HG03442 (cell line): ENCODE measurements around the gene TNFRSF12A.
A peak's percentile ranks its signal among the peaks of the same experiment; 100 is the strongest.

Experiments used
- ATAC-seq: cut with Tn5 transposase; IDR thresholded peaks from one replicate; pipeline ENCODE4 v1.9.1; 2021; ENCODE audit warnings: mild to moderate bottlenecking, moderate library complexity; ENCODE audit not compliant: unreplicated experiment

Gene TNFRSF12A

DNA sequence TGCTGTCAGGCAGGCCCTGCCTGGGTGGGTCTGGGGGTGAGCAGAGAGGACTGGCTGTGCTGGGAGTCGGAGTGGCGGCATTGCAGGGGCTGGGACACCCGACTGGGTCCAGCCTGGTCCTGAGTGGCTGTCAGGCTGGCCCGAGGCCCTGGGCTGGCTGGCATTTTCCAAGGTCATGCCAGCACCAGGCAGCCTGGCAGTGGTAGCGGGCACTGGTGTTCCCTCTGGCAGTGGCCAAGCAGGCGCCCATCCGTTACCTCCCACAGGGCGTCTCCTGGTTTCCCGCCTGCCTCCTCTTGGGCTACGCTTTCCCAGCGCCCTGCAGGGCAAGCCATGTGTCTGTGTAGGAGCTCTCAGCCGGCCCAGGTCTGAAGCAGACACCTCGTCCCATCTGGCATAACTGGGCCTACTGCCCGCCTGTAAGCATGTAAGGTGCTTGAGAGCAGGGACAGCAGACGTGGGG lies 34.2 kb upstream of the TNFRSF12A start:
- no peak for ATAC-seq

DNA sequence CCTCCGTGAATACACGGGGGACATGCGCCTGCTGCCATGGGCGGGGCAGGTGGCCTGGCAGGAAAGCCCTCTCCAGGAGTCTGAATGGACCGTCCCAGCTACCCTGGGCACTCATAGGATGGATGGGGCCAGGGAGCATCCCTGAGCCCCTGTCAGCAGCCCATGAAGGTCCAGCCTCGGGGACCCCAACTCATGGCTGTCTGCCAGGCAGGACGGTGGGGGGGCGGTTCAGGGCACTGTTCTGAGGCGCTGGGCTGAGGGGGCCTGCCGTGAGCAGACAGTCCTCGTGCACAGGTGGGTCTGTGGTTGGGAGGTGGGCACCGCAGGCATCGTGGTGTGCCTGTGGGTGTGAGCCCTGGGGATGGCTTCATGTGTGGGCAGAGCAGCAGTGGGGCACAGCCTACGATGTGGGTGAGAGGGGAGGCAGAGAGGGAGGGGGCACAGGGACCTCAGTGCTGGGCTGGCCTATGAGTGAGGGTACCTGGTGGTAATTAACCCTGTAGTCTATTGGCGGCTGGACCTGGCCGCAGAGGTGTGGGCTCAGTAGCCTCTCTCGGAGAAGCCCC lies 33.5 kb upstream of the TNFRSF12A start:
- ATAC-seq, result no peak

DNA sequence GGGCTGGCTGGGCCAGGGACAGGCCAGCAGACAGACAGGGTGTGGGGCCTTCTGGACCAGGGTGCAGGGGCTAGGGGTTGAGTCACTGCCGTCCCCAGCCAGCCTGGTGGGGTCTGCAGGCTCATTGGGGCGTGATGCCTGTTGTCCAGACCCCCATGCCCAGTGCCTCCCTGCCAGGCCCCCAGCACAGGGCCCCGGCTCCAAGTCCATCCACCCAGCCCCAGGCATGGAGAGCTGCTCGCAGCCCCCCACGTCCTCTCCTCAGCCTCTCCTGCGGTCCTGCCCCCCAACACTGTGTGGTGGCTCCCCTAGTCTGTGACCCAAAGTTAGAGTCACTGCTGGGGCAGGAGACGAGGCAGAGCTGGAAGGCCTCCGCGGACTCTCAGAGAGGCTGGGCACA lies 32.9 kb upstream of the TNFRSF12A start:
- no peak for ATAC-seq

DNA sequence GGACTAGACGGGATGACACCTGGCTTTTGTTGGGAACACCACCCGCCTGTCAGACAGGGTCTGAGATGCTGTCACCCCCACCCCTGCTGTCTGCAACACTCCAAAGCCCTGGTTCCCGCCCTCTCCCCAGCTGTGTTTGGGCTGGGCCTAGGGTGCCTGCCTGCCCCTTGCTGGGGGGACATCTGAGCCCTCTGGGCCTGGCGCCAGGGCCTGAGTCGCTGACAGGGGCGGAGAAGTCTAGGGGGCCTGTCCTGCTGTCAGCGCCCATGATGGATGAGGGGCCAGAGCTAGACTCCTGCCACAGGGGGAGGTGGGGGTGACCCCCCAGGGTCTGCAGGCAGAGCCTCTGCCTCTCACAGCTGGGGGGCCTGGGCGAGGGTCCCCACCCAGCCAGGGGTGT lies 32.3 kb upstream of the TNFRSF12A start:
- no peak for ATAC-seq

DNA sequence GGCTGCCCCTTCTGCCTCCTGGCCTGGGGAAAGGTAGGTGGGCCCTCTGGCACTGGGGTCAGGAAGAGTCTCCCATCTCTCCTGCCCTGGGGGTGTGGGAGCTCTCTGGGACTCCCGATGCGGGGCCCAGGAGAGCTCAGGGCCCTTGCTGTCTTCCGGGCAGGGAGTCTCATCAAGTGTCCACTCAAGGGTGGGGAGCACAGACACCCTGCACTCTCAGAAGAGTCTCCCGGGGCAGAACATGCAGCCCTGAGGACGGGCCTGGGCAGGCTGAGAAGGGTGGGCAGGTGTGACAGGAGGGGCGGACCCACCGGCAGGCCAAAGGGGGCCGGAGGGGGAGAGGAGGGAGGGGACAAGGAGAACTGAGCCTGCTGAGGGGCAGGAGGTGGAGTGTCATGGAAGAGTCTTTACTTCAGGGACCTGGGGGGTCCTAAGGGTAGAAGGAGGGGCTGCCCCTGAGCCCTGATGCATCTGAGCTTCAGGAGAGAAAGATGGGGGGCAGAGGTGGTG lies 31.5 kb upstream of the TNFRSF12A start:
- ATAC-seq, result no peak

DNA sequence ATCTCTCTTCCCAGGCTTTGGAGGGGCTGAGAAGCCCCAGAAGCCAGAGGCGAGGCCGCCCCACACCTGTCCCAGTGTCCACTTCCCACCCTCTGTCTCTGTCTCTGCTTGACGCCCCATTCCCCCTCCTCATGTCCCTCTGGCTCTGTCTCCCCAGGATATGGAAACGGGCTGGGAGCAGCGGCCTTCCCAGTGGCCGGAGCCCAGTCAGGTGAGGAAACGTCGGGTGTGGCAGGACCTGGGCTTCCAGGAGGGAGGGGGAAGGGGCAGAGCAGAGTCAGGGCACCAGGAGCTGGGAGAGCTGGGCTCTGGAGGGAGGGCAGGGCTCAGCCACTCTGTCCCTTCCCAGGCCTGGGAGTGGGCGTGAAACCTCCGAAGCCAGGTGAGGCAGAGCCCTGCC lies 29.3 kb upstream of the TNFRSF12A start:
- ATAC-seq, result no peak

DNA sequence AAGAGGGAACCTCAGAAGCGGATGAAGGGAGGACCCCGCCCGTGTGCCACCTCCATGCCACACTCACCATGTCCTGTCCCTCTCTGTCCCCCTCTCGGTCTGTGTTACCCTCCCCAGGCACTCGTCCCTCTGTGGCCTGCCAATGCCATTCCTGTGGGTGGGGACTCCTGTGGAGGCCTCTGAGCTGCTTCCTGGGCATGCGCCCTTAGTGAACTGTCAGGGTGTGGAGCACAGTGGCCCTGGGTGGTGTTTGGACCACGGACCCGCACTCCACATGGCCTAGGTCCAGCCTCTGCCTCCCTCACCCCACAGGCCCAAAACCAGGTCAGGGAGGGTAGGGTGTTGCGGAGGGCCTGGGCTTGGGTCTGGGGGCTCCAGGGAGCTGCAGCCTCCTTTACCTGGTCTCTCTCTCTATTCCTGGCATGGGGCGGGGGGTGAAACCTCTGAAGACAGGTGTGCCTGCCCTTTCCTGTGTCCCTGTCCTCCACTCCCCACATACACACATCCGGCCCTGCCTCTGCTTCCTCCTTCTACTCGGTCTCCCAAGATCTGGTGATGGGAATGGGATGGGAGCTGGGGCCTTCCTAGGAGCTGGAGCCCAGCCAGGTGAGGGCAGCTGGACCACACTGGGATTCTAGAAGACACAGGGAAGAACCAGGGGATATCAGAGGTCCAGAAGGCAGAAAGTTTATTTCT lies 28.5 kb upstream of the TNFRSF12A start:
- ATAC-seq, result no peak

DNA sequence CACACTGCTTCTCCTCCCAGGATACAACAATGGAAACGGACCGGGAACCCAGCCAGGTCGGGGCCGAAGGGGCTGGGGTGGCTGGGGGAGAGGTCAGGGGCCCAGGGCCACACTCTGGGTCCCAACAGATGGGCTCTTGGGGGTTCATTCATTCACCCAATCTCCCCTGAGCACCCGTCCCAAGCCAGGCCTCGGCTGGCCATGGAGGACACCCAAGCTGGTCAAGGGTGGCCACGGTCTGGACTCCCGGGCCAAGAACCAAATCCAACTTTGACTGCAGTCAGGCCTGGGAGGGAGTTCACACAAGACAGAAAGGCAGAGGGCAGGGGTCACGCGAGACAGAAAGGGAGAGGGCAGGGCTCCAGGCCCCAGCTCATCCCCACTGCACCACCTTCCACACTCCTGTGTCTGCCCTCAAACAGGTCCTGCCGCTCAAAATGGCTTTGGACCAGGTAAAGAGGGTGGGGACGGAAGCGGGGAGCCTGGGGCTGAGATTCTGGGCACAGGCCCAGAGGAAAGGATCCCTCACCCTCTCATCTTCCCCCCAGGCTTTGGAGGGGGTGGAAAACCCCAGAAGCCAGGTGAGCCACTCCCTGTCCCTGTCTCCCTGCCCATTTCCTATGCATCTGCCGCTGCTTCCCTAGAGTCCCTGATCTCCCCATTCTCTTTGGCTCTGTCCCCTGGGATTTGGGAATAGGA lies 27.6 kb upstream of the TNFRSF12A start:
- ATAC-seq, result no peak

DNA sequence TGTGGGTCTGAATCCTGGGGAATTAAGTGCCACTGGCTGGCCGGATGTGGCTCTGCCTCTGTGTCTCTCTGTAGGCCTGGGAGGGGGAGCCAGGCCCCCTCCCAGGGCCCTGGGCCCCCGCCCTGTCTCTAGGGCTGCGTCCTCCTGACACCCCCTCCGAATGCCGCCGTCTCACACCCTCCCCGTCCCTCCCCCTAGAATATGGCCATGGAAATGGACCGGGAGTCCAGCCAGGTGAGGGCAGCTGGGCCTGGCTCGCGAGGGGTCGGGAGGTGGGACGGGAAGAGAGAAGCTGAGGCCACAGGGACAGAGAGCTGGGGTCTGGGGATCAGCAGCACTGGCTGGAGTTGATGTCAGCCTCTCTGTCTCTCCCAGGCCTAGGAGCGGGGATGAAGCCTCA lies 23.9 kb upstream of the TNFRSF12A start:
- ATAC-seq, result no peak

DNA sequence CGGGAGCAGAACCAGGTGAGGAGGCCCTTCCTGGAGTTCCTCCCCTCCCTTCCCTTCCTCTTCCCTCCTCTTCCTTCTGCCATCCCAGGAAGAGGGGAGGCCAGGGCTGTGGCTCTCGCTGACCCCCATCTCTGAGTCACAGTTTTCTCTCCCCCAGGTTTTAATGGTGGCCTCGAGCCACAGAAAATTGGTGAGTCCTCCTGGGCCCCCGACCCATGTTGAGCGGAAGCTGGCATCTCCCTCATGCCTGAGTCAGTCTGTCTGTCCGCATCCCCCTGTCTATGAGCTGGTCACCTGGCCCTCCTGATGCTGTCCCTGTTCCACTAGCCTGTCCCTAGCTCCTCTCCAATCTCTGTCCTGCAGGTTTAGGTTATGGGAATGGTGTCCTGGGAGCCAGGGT lies 20.2 kb upstream of the TNFRSF12A start:
- ATAC-seq, result no peak

DNA sequence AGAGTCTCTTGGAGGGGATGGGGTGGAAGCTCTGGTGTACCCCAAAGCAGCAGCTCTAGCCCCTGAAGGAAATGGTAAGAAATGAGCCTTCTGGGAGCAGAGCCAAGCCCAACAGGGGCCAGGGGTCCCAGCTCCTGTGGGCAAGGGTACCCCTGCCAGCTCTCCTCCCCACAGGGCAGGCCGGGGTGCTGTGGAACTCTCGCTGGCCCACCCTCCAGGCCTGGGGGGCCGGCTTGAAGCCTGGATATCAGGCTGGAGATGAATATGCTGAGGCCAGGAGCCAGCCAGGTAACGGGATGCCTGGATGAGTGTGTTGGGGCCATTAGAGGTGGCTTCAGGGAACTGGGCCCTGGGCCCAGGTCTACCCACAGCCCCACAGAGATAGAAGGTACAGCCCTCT lies 19.6 kb upstream of the TNFRSF12A start:
- ATAC-seq, result no peak

DNA sequence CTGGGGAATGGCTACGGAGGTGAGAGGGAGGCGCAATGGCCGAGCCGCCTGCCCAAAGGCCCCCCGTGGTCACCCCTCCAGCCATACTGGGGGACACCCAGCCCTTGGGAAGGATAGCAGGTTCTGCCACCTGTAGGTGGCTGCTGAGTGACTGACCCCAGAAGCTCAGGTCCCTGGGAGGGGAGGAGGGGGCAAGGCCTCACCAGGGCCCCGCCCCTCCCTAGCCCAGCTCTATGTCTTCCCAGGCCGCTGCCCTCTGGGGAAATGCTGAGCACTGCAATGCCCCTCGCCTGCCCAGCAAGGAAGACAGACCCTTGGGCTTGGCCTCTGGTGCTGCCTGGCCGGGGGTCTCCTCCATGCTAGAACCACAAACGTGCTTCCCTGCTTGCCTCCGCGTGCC lies 18.9 kb upstream of the TNFRSF12A start:
- ATAC-seq, result no peak

DNA sequence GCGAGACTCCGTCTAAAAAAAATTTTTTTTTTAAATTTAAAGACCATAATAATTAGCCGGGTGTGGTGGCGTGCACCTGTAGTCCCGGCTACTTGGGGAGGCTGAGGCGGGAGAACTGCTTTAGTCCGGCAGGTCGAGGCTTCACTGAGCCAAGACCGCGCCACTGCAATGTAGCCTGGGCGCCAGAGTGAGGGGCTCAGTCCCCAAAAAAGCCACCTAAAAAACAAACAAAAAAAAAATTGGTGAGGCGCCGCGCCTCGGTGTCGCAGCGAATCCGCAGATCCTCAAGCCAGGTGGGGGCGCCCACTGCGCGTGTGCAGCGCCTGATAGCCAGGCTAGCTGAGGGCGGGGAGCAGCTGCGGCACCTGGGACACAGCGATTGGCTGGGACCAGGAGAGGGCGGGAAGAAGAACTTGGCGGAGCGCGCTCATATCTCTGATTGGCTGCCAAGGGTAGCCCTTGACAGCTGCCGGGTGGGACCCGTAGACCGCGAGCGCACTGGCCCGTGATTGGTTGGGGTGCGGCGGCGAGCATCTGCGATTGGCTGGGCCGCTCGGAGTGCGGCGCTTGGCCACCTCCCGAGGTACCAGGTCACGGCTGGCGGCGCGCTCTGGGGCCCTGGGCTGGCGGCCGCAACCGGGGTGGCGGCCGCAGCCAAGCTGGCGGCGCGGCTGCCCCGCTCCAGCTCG lies 16.4 kb upstream of the TNFRSF12A start:
- peak; percentile 96 for ATAC-seq

DNA sequence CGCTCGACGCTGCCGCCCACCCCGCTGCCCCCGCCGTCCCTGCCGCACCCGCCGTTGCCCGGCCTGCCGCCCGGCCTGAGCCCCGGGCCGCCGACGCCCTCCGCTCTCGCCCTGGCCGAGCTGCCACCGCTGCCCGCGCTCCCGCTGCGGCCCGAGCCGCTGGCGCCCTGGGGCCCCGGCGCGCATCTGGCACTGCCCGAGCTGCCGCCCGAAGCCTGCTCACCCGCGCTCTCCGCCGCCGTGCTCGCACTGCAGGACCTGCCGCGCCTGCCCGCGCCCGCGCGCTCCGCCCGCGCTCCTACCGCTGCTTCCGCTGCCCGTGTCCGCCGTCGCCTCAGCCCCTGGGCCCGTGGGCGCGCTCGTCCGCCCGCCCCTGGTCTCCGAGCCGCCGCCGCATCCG lies 15.8 kb upstream of the TNFRSF12A start:
- ATAC-seq, result no peak

DNA sequence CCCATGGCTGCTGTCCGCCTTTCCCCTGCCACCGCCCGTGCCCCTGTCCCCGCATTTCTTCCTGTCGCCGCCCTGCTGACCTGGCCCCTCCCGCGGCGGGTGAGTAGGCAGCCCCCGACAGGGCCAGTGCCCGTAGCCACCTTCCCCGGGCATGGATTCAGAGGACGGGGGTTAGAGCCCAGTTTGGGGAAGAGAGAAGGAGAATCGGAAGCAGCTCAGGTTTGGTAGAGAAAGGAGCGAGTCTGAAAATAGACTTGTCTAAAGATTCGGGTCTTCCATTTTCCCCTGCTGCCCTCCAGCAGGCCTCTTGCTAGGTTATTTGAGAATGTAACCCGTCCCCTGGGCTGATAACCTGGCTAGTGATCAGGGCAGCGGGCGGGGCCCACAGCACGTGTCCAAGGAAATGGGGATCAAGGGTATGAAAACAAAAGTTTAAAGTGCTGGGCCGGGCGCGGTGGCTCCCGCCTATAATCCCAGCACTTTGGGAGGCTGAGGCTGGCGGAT lies 15.3 kb upstream of the TNFRSF12A start:
- ATAC-seq, result no peak

DNA sequence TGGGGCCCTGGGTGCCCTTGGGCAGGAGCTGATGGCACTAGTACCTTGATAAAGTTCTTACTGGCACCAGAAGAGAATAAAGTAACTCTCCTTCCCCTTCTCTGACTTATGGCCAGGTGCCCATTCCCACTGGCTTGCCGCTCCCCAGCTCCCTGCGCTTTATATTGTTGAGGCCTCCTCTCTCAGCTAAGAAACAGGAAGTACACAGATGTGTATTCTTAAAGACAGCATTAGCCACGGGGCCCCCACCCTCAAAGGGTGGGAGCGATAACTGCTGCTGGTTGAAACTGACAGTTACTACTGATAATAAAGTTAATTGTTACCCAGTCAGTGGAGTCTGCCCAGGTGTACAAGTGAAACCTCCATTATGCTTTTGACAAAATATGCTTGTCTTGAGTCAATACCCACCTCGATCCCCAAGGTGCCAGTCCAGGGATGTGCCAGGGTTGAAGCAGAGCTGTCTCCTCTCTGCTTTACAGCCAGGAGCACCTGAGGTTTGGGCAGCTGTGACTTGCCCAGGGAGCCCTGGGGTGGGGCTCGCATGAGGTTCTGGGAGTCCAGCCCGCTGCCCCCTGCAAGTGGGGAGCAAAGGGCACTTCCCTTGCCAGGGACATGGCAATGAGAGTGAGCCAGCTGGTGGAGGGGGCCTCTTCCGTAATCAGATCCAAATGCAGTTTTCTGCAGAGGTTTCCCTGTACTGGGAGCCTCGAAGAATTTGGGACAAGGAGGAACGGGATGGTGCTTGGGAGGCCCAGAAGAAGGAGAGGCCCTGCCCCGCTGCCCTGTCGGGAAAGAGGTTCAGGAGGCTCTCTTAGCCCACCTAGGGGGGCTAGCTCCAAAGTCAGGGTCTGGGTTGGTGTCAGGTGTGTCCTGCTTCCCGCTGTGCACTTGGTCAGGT lies 12.9 kb upstream of the TNFRSF12A start:
- ATAC-seq, result no peak

DNA sequence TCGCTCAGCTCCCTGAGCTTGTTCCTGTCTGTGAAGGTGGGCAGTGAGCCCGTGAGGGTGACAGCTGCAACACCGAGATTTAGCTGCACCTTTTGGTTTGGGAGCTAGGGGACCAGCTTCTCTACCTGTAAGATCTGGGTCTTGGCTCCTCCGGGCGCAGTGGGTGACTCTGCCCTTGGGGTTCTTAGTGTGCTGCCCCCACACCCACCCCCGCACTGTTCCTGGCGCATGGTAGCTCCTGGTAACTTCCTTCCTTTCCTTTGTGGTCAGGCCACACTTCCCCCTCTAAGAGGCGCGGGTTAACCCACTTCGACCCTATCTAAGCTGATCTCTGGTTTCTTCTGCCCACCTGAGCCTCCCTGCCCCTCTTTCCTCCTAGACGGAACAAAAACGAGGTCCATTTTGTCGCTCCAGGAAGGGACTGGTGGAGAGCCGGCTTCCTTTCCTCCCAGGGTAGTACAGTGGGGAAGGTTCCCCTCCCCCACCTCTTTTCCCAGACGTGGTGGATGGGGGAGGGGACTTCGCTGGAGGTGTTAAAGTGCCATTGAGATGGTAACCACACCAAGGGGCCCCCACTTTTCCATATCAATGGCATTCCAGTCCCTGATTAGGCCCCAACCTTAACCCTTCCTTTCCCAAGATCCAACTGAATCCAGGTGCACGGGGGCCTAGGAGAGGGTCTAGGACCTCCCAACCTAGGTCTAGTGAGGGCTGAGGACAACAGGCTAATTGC lies 12.0 kb upstream of the TNFRSF12A start:
- no peak for ATAC-seq

DNA sequence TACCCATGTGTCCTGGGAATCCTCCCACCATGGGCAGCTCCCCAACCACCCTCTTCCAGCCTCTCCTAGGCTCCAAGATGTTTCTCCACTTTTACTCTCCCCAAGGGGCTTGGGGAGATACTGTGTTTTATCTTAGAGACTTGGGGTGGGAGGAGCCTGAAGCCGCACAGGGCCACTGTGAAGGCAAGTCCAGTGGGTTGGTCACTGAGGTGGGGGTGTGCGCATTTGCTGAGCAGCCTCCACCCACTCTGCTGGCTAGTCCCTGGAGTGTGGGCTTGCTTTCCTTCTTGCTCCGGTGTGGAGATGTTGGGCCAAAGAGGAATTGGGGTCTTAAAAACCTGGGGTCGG lies 11.5 kb upstream of the TNFRSF12A start:
- ATAC-seq, result no peak

DNA sequence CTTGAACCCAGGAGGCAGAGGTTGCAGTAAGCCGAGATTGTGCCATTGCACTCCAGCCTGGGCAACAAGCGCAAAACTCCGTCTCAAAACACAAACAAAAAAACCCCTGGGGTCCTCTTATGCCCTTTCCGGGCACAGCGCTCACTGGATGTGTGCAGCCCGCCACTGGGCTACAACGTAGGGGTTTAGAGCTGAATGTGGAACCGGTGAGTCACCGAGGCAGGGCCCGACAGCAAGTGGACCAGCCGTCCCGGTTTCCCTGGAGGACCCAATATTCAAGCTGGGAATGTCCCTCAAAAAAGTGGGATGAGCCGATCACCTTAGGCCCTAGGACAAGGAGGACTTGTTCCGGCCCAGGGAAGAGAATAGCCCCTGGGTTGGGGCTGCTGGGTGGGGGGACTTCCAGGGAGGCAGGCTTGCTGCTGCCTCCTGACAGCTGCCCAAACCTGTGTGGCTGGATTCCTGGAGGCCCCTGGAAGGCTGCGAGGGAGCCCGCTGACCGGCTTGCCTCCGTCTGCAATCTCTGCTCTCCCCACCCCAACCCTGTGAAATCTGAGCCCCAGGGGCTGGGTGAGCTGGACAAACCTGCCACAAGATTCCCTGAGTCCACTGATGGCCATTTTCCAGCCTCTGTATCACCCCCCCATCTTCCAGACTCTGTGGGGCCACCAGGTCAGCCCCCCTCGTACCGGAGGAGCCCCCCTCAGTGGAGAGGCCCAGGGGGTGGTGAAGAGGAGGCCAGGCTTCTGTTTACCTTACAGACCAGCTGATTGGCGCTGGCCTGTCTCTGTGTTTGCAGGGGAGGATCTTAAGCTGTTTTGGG lies 10.4 kb upstream of the TNFRSF12A start:
- ATAC-seq, result no peak
